Thoracic aorta (tissue), 2 donors: Measurements from ENCODE around the gene ZNF8. TPM values are rescaled to one million over a fixed set of nuclear protein-coding genes. Genes with fewer than 3 reads are reported as not detected.

Experiments used
- ATAC-seq: fragments of 150-250 bp; one replicate; pipeline ENCODE4 v1.8.0; 2017; ENCODE audit warnings: low read depth; ENCODE audit not compliant: insufficient number of reproducible peaks, low FRiP score
- DNase-seq: peaks from one replicate; pipeline ENCODE4 v3.0.0-alpha.2; 2020; ENCODE audit warnings: low spot score
- H3K27ac ChIP-seq, 2 donors: fragments of 200-600 bp; sonication (generic); 1 replicate in 1 of 2; 2 replicates in 1 of 2; pipeline ENCODE4 v1.5.1; 2016; ENCODE audit warnings: mild to moderate bottlenecking in 2 of 2, moderate library complexity in 2 of 2
- H3K27me3 ChIP-seq: fragments of 200-600 bp; sonication (generic); replicated peaks from 2 replicates; pipeline ENCODE4 v1.6.0; 2016; ENCODE audit warnings: mild to moderate bottlenecking; ENCODE audit not compliant: insufficient read depth
- H3K36me3 ChIP-seq: fragments of 200-600 bp; sonication (generic); one replicate; pipeline ENCODE4 v1.5.1; 2016
- H3K4me1 ChIP-seq, 2 donors: fragments of 200-600 bp; sonication (generic); 1 replicate in 1 of 2; 2 replicates in 1 of 2; pipeline versions ENCODE4 v1.5.1 to v1.6.0; 2016; ENCODE audit warnings: low read depth in 2 of 2, mild to moderate bottlenecking in 1 of 2; ENCODE audit not compliant: control insufficient read depth in 1 of 2
- H3K4me3 ChIP-seq: fragments of 200-600 bp; sonication (generic); 2 replicates; pipeline ENCODE4 v1.5.1; 2016; ENCODE audit warnings: mild to moderate bottlenecking
- H3K9me3 ChIP-seq: fragments of 200-600 bp; sonication (generic); 2 replicates; pipeline ENCODE4 v1.5.1; 2016
- total RNA-seq, 2 donors: library from RNA; depleted of rRNA; stranded (reverse); fragments of >200 nt; gene quantifications; one replicate each; pipeline versions ENCODE4 v1.1.0 to v1.2.3, GENCODE V29; 2016
- TF ChIP-seq, protein P1 (sequence below): fragments of 200-600 bp; sonication (generic); IDR thresholded peaks from one replicate; pipeline ENCODE4 v1.5.1; 2019; ENCODE audit warnings: antibody characterized with exemption

ZNF8 gene
- total RNA-seq, 2 donors from 2014 or later, result 11.4 to 12.0 TPM

DNA sequence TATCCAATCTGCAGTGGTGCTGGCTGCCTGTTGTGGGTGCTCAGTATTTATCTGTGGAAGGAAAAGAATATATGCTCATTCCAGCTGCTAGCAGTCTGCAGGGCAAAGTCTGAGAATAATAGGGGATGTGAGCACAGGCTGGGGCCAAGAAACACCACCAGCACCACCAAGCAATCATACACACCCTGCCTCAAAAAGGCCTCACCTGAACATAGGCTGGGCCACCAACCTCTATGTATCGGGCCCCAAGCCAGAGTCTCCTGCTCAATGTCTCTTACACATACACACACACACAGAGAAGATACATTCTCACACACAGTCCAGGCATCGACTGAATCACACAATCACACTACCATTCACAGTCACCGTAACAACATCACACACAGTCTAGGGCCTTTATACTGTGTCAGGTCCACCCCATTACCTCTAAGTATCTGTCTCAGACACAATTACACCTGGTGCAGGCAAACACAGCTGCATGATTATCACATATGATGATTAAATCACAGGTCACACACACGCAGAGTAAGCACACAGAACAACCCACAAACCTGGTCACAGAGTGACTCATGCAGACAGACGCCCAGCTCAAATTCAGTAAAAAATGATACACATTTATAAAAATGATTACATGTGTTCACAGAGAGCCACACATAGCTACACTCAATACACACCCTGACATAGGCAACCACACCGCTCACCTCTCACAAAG is 46.7 kb downstream of the ZNF8 start:
- Histone ChIP-seq H3K27ac (no peak overlapping the region), H3K9me3 (no peaks in the 10 kb centered on the region), H3K4me1 (peaks cover 14 to 25% of the 10 kb centered on the region in 2 donors), H3K36me3 (no peaks in the 10 kb centered on the region), H3K27me3 (no peaks in the 10 kb centered on the region), H3K4me3 (peak overlapping the region; percentile 84)
- ATAC-seq, result no peak
- TF ChIP-seq, protein P1, sequence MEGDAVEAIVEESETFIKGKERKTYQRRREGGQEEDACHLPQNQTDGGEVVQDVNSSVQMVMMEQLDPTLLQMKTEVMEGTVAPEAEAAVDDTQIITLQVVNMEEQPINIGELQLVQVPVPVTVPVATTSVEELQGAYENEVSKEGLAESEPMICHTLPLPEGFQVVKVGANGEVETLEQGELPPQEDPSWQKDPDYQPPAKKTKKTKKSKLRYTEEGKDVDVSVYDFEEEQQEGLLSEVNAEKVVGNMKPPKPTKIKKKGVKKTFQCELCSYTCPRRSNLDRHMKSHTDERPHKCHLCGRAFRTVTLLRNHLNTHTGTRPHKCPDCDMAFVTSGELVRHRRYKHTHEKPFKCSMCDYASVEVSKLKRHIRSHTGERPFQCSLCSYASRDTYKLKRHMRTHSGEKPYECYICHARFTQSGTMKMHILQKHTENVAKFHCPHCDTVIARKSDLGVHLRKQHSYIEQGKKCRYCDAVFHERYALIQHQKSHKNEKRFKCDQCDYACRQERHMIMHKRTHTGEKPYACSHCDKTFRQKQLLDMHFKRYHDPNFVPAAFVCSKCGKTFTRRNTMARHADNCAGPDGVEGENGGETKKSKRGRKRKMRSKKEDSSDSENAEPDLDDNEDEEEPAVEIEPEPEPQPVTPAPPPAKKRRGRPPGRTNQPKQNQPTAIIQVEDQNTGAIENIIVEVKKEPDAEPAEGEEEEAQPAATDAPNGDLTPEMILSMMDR, result no peak
- no peak for DNase-seq

DNA sequence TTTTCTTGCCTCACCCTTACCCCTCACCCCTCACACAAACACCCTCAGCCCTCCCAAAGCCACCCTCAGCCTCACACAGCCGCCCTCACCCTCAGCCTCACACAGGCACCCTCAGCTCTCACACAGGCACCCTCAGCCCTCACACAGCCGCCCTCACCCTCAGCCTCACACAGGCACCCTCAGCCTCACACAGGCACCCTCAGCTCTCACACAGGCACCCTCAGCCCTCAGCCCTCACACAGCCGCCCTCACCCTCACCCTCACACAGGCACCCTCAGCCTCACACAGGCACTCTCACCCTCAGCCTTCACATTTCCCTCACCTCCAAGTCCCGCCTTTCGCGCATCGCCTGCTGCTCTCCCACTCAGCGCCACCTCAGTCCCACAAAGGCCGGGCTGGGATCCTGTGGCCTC is 47.8 kb downstream of the ZNF8 start:
- TF ChIP-seq, protein P1, result no peak
- Histone ChIP-seq H3K27me3 (no peaks in the 10 kb centered on the region), H3K27ac (peak overlapping the region; percentile 78 to 92), H3K36me3 (no peaks in the 10 kb centered on the region), H3K4me1 (peaks cover 14 to 25% of the 10 kb centered on the region in 2 donors), H3K9me3 (no peaks in the 10 kb centered on the region), H3K4me3 (peak overlapping the region; percentile 84)
- ATAC-seq (no peak), DNase-seq (no peak)

DNA sequence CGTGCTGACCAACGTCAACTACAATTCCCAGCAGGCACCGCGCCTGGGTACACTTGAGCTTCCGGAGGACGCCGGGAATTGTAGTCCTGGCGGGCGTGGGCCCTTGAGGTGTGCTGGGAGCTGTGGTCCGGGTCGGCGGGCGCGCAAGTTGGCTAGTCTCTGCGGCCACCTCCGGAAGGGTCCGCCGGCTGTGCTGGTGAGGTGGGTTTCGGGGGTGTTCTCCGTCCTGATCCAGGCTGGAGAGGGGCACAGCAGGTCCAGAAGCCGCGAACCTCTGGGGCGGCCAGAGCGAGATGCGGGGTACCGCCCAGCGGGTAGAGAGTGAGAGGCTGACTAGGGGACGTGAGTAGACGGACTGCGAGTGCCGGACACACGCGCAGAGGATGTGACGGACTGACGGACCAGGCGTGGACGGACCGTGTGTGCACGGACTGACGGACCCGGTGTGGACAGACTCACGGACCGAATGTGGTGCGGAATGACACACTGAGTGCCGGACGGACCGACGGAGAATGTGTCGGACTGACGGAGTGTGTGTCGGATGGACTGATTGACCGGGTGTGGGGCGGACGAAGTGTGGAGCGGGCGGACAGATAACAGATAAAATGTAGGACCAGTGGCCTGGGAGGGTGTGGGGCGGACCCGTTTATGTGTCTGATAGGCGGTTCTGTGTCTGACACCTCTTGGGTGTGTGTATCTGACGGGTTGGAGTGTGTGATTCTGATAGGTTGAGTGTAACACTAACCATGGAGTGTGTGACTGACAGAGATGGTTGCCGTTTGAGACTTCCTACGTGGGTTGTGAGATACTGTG is 48.4 kb downstream of the ZNF8 start, which contains the start of gene ZSCAN22:
Gene ZSCAN22 (plus strand): TSS at position 81 of the 813 bp plus-strand sequence. CDS start 7,809 bp downstream, outside the sequence.
- TF ChIP-seq, protein P1, result no peak
- no peaks in the 10 kb centered on the region for H3K36me3 ChIP-seq
- no peaks in the 10 kb centered on the region for H3K27me3 ChIP-seq
- no peaks in the 10 kb centered on the region for H3K9me3 ChIP-seq
- ATAC-seq, result peak; percentile 93
- H3K4me3 ChIP-seq, result peak within 1 kb of the TSS; percentile 84
- DNase-seq, result peak; percentile 95
- H3K4me1 ChIP-seq, result peaks cover 14 to 25% of the 10 kb centered on the region in 2 donors
- H3K27ac ChIP-seq, result peak within 1 kb of the TSS; percentile 78 to 92

DNA sequence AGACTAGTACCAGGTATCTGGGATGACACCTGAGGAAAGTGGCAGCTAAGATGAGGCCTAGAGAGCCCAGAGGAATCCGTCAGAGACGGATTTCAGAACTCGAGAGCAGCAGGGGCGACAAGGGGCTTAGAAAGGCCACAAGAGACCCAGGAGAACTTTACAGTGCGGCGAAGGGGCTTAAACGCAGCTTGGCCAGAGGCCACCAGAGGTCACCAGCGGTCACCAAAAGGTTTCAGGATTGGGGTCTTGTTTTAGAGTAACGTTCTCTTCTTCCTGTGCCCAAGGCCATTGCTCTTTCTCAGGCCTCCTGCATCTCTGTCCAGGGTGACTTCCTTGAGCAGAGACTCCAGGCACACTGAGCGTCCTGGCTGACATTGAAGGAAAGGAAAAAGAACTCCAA is 50.2 kb downstream of the ZNF8 start:
- no peak overlapping the region for H3K4me3 ChIP-seq
- H3K27ac ChIP-seq, result no peak overlapping the region
- H3K4me1 ChIP-seq, result peaks cover 14 to 25% of the 10 kb centered on the region in 2 donors
- TF ChIP-seq, protein P1, result no peak
- H3K36me3 ChIP-seq, result no peaks in the 10 kb centered on the region
- H3K27me3 ChIP-seq, result no peaks in the 10 kb centered on the region
- DNase-seq (no peak), ATAC-seq (no peak)
- no peaks in the 10 kb centered on the region for H3K9me3 ChIP-seq

DNA sequence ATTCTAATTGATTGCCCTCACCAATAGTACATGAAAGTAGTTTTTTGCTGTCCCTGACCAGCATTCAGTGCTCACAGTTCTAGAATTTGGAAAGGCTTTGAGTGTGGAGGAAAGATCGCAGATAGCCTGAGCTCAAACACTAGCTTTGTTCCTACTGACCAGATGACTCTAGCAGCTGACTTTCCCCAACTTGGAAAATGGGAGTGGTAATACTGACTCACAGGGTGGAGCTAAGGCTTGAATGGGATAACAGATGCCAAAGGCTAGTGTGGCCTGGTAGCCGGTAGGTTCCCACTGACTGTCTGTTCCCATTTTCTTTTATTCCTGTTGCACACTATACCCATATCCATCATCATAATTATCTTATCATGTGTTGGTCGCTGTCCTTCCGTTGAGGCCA is 51.7 kb downstream of the ZNF8 start:
- no peak for DNase-seq

More for the DNA sequence above, 51.7 kb downstream of the ZNF8 start:
- ATAC-seq, result no peak
- Histone ChIP-seq H3K36me3 (peaks cover 10% of the 10 kb centered on the region), H3K4me3 (no peak overlapping the region), H3K27ac (no peak overlapping the region), H3K9me3 (no peaks in the 10 kb centered on the region), H3K4me1 (peaks cover 12 to 23% of the 10 kb centered on the region in 2 donors), H3K27me3 (no peaks in the 10 kb centered on the region)
- TF ChIP-seq, protein P1, result no peak
